DOHH2 (cell line): Measurements from ENCODE around the gene LCE1F.

ENCODE experiments used
- H3F3A ChIP-seq: fragments of 200-600 bp; sonication (generic), shearing (Covaris generic); 2 replicates; pipeline ENCODE4 v1.6.0; 2016; ENCODE audit warnings: antibody characterized with exemption, mild to moderate bottlenecking; ENCODE audit not compliant: control insufficient read depth, insufficient read depth
- H3K27ac ChIP-seq: fragments of 200-600 bp; sonication (generic); 2 replicates; pipeline ENCODE4 v1.5.1; 2014; ENCODE audit warnings: low read depth, mild to moderate bottlenecking, low read length, moderate library complexity
- H3K27me3 ChIP-seq: fragments of 200-600 bp; sonication (generic); 2 replicates; pipeline ENCODE4 v1.6.1; 2014; ENCODE audit warnings: mild to moderate bottlenecking, low read length, mixed read lengths; ENCODE audit not compliant: control insufficient read depth
- H3K36me3 ChIP-seq: fragments of 200-600 bp; sonication (generic); 2 replicates; pipeline ENCODE4 v1.6.1; 2014; ENCODE audit warnings: mild to moderate bottlenecking, low read length, moderate library complexity, mixed read lengths; ENCODE audit not compliant: control insufficient read depth
- H3K4me1 ChIP-seq: fragments of 200-600 bp; sonication (generic); 2 replicates; pipeline ENCODE4 v1.6.1; 2014; ENCODE audit warnings: mild to moderate bottlenecking, low read length, mixed read lengths; ENCODE audit not compliant: control insufficient read depth
- H3K4me2 ChIP-seq: fragments of 200-600 bp; sonication (generic); 2 replicates; pipeline ENCODE4 v1.6.0; 2014; ENCODE audit warnings: mild to moderate bottlenecking, low read length, moderate library complexity
- H3K4me3 ChIP-seq: fragments of 200-600 bp; sonication (generic); 2 replicates; pipeline ENCODE4 v1.5.1; 2014; ENCODE audit warnings: mild to moderate bottlenecking, low read length, mixed read lengths
- H3K79me2 ChIP-seq: fragments of 200-600 bp; sonication (generic); 2 replicates; pipeline ENCODE4 v1.6.1; 2014; ENCODE audit warnings: mild to moderate bottlenecking, low read length, mixed read lengths; ENCODE audit not compliant: control insufficient read depth
- H3K9me2 ChIP-seq: fragments of 200-600 bp; sonication (generic); replicated peaks from 2 replicates; pipeline ENCODE4 v1.6.1; 2014; ENCODE audit warnings: mild to moderate bottlenecking, low read length, mixed read lengths; ENCODE audit not compliant: control insufficient read depth
- H3K9me3 ChIP-seq: fragments of 200-600 bp; sonication (generic); 2 replicates; pipeline ENCODE4 v1.6.1; 2014; ENCODE audit warnings: antibody characterized with exemption, low read length, mixed read lengths; ENCODE audit not compliant: control insufficient read depth, insufficient read depth
- H4K20me1 ChIP-seq: fragments of 200-600 bp; sonication (generic); 2 replicates; pipeline ENCODE4 v1.6.0; 2014; ENCODE audit warnings: low read depth, mild to moderate bottlenecking, antibody characterized with exemption, low read length, moderate library complexity; ENCODE audit not compliant: control insufficient read depth, insufficient read depth
- CTCF ChIP-seq: fragments of 200-600 bp; sonication (generic); IDR thresholded peaks from one replicate; pipeline ENCODE4 v1.5.1; 2014; ENCODE audit warnings: antibody characterized with exemption, mild to moderate bottlenecking, low read depth, low read length; ENCODE audit not compliant: poor library complexity, severe bottlenecking
- EZH2phosphoT487 ChIP-seq: fragments of 200-600 bp; sonication (generic); IDR thresholded peaks from 2 replicates; pipeline ENCODE4 v1.6.1; 2017; ENCODE audit warnings: borderline replicate concordance, mild to moderate bottlenecking, antibody characterized with exemption, low read length, moderate library complexity, mixed read lengths

Gene LCE1F

GRCh38 chr1:152747831-152748230 is 27.1 kb upstream of the LCE1F start:
- Histone ChIP-seq H3K4me2 (no peak overlapping the region), H3K27ac (no peak overlapping the region), H3K9me2 (no peaks in the 10 kb centered on the region), H3K27me3 (peaks cover 4% of the 10 kb centered on the region), H3K36me3 (no peaks in the 10 kb centered on the region), H3K9me3 (no peaks in the 10 kb centered on the region), H3F3A (no peaks in the 10 kb centered on the region), H3K4me1 (no peaks in the 10 kb centered on the region), H4K20me1 (no peaks in the 10 kb centered on the region), H3K4me3 (no peak overlapping the region), H3K79me2 (no peaks in the 10 kb centered on the region)
- no peak for TF ChIP-seq CTCF
- TF ChIP-seq EZH2phosphoT487, result no peak

GRCh38 chr1:152752225-152752624 is 22.7 kb upstream of the LCE1F start:
- no peak for TF ChIP-seq EZH2phosphoT487
- no peak for TF ChIP-seq CTCF
- Histone ChIP-seq H3K4me3 (no peak overlapping the region), H3K9me2 (no peaks in the 10 kb centered on the region), H3K4me1 (no peaks in the 10 kb centered on the region), H3K36me3 (no peaks in the 10 kb centered on the region), H3K27me3 (peaks cover 4% of the 10 kb centered on the region), H3F3A (no peaks in the 10 kb centered on the region), H3K4me2 (no peak overlapping the region), H3K79me2 (no peaks in the 10 kb centered on the region), H3K9me3 (no peaks in the 10 kb centered on the region), H4K20me1 (no peaks in the 10 kb centered on the region), H3K27ac (no peak overlapping the region)

GRCh38 chr1:152753586-152753985 is 21.4 kb upstream of the LCE1F start:
- Histone ChIP-seq H3K9me3 (no peaks in the 10 kb centered on the region), H3K4me3 (no peak overlapping the region), H3K9me2 (no peaks in the 10 kb centered on the region), H3K4me2 (no peak overlapping the region), H3K36me3 (no peaks in the 10 kb centered on the region), H3K4me1 (no peaks in the 10 kb centered on the region), H4K20me1 (no peaks in the 10 kb centered on the region), H3K79me2 (no peaks in the 10 kb centered on the region), H3K27ac (no peak overlapping the region), H3K27me3 (peaks cover 4% of the 10 kb centered on the region), H3F3A (no peaks in the 10 kb centered on the region)
- no peak for TF ChIP-seq EZH2phosphoT487

GRCh38 chr1:152756872-152757271 is 18.1 kb upstream of the LCE1F start:
- H3K36me3 ChIP-seq, result no peaks in the 10 kb centered on the region
- no peaks in the 10 kb centered on the region for H3K9me3 ChIP-seq
- H3K79me2 ChIP-seq, result no peaks in the 10 kb centered on the region
- H3F3A ChIP-seq, result no peaks in the 10 kb centered on the region
- H3K4me2 ChIP-seq, result no peak overlapping the region
- H3K4me3 ChIP-seq, result no peak overlapping the region
- H3K4me1 ChIP-seq, result no peaks in the 10 kb centered on the region
- H4K20me1 ChIP-seq, result no peaks in the 10 kb centered on the region
- H3K27me3 ChIP-seq, result no peaks in the 10 kb centered on the region
- H3K9me2 ChIP-seq, result no peaks in the 10 kb centered on the region
- H3K27ac ChIP-seq, result no peak overlapping the region
- TF ChIP-seq CTCF, result no peak
